Neural cell (in vitro differentiated cells): ENCODE data around the gene MAGI1. TPM values are rescaled to one million over a fixed set of nuclear protein-coding genes. Genes with fewer than 3 reads are reported as not detected.

Experiments used
- H2AFZ ChIP-seq: fragments of 200-600, 300-800 bp; sonication (generic), shearing (Covaris generic); 2 replicates; pipeline ENCODE4 v1.6.0; 2014; ENCODE audit warnings: low read depth, mild to moderate bottlenecking, antibody characterized with exemption, low read length, moderate library complexity
- H3F3A ChIP-seq: fragments of 200-600 bp; shearing (Covaris generic); 2 replicates; pipeline ENCODE4 v1.6.1; 2016; ENCODE audit warnings: mild to moderate bottlenecking, moderate library complexity, mixed read lengths, antibody characterized with exemption, low read length; ENCODE audit not compliant: insufficient read depth, poor library complexity, severe bottlenecking
- H3K27ac ChIP-seq: fragments of 200-600, 300-800 bp; sonication (generic), shearing (Covaris generic); 2 replicates; pipeline ENCODE4 v1.5.1; 2014; ENCODE audit warnings: mild to moderate bottlenecking, low read length, moderate library complexity
- H3K27me3 ChIP-seq: fragments of 300-800, 200-600 bp; sonication (generic), shearing (Covaris generic); 2 replicates; pipeline ENCODE4 v1.6.0; 2014; ENCODE audit warnings: mild to moderate bottlenecking, low read depth, low read length, moderate library complexity; ENCODE audit not compliant: insufficient read depth
- H3K36me3 ChIP-seq: fragments of 300-800, 200-600 bp; sonication (generic), shearing (Covaris generic); 2 replicates; pipeline ENCODE4 v1.5.1; 2014; ENCODE audit warnings: mild to moderate bottlenecking, antibody characterized with exemption, low read length, moderate library complexity; ENCODE audit not compliant: insufficient read depth
- H3K4me2 ChIP-seq: fragments of 300-800, 200-600 bp; sonication (generic), shearing (Covaris generic); 2 replicates; pipeline ENCODE4 v1.6.0; 2014; ENCODE audit warnings: mild to moderate bottlenecking, low read length
- H3K4me3 ChIP-seq: fragments of 300-800, 200-600 bp; sonication (generic), shearing (Covaris generic); 2 replicates; pipeline ENCODE4 v1.5.1; 2014; ENCODE audit warnings: mild to moderate bottlenecking, low read length, moderate library complexity
- H3K79me2 ChIP-seq: fragments of 200-600 bp; shearing (Covaris generic); replicated peaks from 2 replicates; pipeline ENCODE4 v1.6.0; 2014; ENCODE audit warnings: mild to moderate bottlenecking, low read length, moderate library complexity; ENCODE audit not compliant: insufficient read depth
- H3K9ac ChIP-seq: fragments of 300-800, 200-600 bp; sonication (generic), shearing (Covaris generic); 2 replicates; pipeline ENCODE4 v1.6.1; 2016; ENCODE audit warnings: mild to moderate bottlenecking, low read length, mixed read lengths
- H3K9me2 ChIP-seq: fragments of 200-600 bp; shearing (Covaris generic); 2 replicates; pipeline ENCODE4 v1.6.1; 2016; ENCODE audit warnings: mild to moderate bottlenecking, low read length, mixed read lengths; ENCODE audit not compliant: insufficient read depth
- H3K9me3 ChIP-seq: fragments of 200-600, 300-800 bp; sonication (generic), shearing (Covaris generic); 2 replicates; pipeline ENCODE4 v1.6.1; 2016; ENCODE audit warnings: mild to moderate bottlenecking, mixed run types, low read length, moderate library complexity, mixed read lengths
- H4K20me1 ChIP-seq: fragments of 200-600 bp; shearing (Covaris generic); 2 replicates; pipeline ENCODE4 v1.6.1; 2016; ENCODE audit warnings: mild to moderate bottlenecking, mixed run types; ENCODE audit not compliant: insufficient read depth
- EP300 ChIP-seq: fragments of 450-650 bp; conservative IDR thresholded peaks from 2 replicates; pipeline ENCODE4 v1.6.1; 2014; ENCODE audit warnings: antibody characterized with exemption, mild to moderate bottlenecking, moderate library complexity; ENCODE audit not compliant: poor library complexity, severe bottlenecking
- EZH2 ChIP-seq: fragments of 200-600, 300-800 bp; shearing (Covaris generic), sonication (generic); IDR thresholded peaks from 2 replicates; pipeline ENCODE4 v1.6.1; 2014; ENCODE audit warnings: antibody characterized with exemption, low read length, borderline replicate concordance, mild to moderate bottlenecking; ENCODE audit not compliant: insufficient read depth, poor library complexity, severe bottlenecking
- MXI1 ChIP-seq: fragments of 450-650 bp; conservative IDR thresholded peaks from 2 replicates; pipeline ENCODE4 v1.6.1; 2014; ENCODE audit warnings: antibody characterized with exemption, mild to moderate bottlenecking; ENCODE audit not compliant: poor library complexity, severe bottlenecking
- POLR2AphosphoS5 ChIP-seq: IDR thresholded peaks from 2 replicates; pipeline ENCODE4 v1.6.1; 2012
- REST ChIP-seq: IDR thresholded peaks from 2 replicates; pipeline ENCODE4 v1.6.1; 2012; ENCODE audit warnings: borderline replicate concordance
- SMC3 ChIP-seq: fragments of 450-650 bp; conservative IDR thresholded peaks from 2 replicates; pipeline ENCODE4 v1.6.1; 2014; ENCODE audit warnings: antibody characterized with exemption, mild to moderate bottlenecking, moderate library complexity; ENCODE audit not compliant: poor library complexity
- polyA plus RNA-seq: library from polyadenylated mRNA; depleted of rRNA; stranded (reverse); fragments of >200 nt; gene quantifications from 2 replicates; pipeline ENCODE4 v1.2.3, GENCODE V29; 2014
- TF ChIP-seq, protein P1 (sequence below): fragments of 450-650 bp; IDR thresholded peaks from 2 replicates; pipeline ENCODE4 v1.5.1; 2014; ENCODE audit warnings: antibody characterized with exemption, mild to moderate bottlenecking, moderate library complexity; ENCODE audit not compliant: poor library complexity, severe bottlenecking

MAGI1 gene
- polyA plus RNA-seq, 1 donor from 2014 or later: 44.7 TPM

GRCh38 chr3:65497846-65498245 lies 540.9 kb downstream of the MAGI1 start:
- no peaks in the 10 kb centered on the region for H3F3A ChIP-seq
- no peak overlapping the region for H2AFZ ChIP-seq
- H4K20me1 ChIP-seq: no peaks in the 10 kb centered on the region
- H3K9me2 ChIP-seq: no peaks in the 10 kb centered on the region
- H3K4me2 ChIP-seq: no peak overlapping the region
- H3K36me3 ChIP-seq: no peaks in the 10 kb centered on the region
- H3K27ac ChIP-seq: no peak overlapping the region
- TF ChIP-seq POLR2AphosphoS5: no peak
- no peak for TF ChIP-seq EZH2
- no peak for TF ChIP-seq EP300
- TF ChIP-seq SMC3: no peak
- TF ChIP-seq MXI1: no peak
- no peak for TF ChIP-seq REST
- no peak overlapping the region for H3K9ac ChIP-seq
- no peaks in the 10 kb centered on the region for H3K9me3 ChIP-seq
- H3K79me2 ChIP-seq: peaks cover 9% of the 10 kb centered on the region
- H3K4me3 ChIP-seq: no peak overlapping the region
- H3K27me3 ChIP-seq: no peaks in the 10 kb centered on the region

- H4K20me1 ChIP-seq: no peaks in the 10 kb centered on the region
- H3K79me2 ChIP-seq: peaks cover 9% of the 10 kb centered on the region
- H3K9me2 ChIP-seq: no peaks in the 10 kb centered on the region
- H3K4me3 ChIP-seq: no peak overlapping the region
- no peak overlapping the region for H3K9ac ChIP-seq
- H3K9me3 ChIP-seq: no peaks in the 10 kb centered on the region
- H3K27ac ChIP-seq: no peak overlapping the region
- H3K36me3 ChIP-seq: no peaks in the 10 kb centered on the region
- no peak overlapping the region for H2AFZ ChIP-seq
- no peaks in the 10 kb centered on the region for H3K27me3 ChIP-seq
- TF ChIP-seq, protein P1, sequence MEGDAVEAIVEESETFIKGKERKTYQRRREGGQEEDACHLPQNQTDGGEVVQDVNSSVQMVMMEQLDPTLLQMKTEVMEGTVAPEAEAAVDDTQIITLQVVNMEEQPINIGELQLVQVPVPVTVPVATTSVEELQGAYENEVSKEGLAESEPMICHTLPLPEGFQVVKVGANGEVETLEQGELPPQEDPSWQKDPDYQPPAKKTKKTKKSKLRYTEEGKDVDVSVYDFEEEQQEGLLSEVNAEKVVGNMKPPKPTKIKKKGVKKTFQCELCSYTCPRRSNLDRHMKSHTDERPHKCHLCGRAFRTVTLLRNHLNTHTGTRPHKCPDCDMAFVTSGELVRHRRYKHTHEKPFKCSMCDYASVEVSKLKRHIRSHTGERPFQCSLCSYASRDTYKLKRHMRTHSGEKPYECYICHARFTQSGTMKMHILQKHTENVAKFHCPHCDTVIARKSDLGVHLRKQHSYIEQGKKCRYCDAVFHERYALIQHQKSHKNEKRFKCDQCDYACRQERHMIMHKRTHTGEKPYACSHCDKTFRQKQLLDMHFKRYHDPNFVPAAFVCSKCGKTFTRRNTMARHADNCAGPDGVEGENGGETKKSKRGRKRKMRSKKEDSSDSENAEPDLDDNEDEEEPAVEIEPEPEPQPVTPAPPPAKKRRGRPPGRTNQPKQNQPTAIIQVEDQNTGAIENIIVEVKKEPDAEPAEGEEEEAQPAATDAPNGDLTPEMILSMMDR: no peak
- TF ChIP-seq REST (no peak), POLR2AphosphoS5 (no peak), SMC3 (no peak), MXI1 (no peak)
- H3F3A ChIP-seq: no peaks in the 10 kb centered on the region
- no peak overlapping the region for H3K4me2 ChIP-seq
Observed at GRCh38 chr3:65497236-65497635, 541.5 kb downstream of the MAGI1 start.
